CD4-positive, alpha-beta T cell treated with Interleukin-17A for 1 hour (primary cell): ENCODE data around the gene RAC2.
"Not testable (repeated sequence)": the region's sequence is repeated elsewhere in the genome, so short reads cannot be mapped to it uniquely, and the experiment has no call there.

Source experiments
- DNase-seq: peaks from one replicate; pipeline ENCODE4 v3.0.0-alpha.2; 2020

The RAC2 gene

GRCh38 chr22:37201443-37201820, 42.6 kb downstream of the RAC2 start:
- not testable (repeated sequence) for DNase-seq

- no peak for DNase-seq
Observed at GRCh38 chr22:37199760-37200108, 44.3 kb downstream of the RAC2 start.

GRCh38 chr22:37199103-37199759, 44.8 kb downstream of the RAC2 start:
- DNase-seq: peak; percentile 99

- DNase-seq: peak; percentile 91
Observed at GRCh38 chr22:37198258-37199102, 45.6 kb downstream of the RAC2 start.

- no peak for DNase-seq
Observed at GRCh38 chr22:37197451-37198257, 46.4 kb downstream of the RAC2 start.

- DNase-seq: no peak
Observed at GRCh38 chr22:37196539-37197450, 47.3 kb downstream of the RAC2 start.

- no peak for DNase-seq
Observed at GRCh38 chr22:37195921-37196320, 48.1 kb downstream of the RAC2 start.

- no peak for DNase-seq
Observed at GRCh38 chr22:37194750-37195149, 49.3 kb downstream of the RAC2 start.

GRCh38 chr22:37193629-37194191, 50.4 kb downstream of the RAC2 start:
- DNase-seq: peak; percentile 70

GRCh38 chr22:37192741-37193140, 51.3 kb downstream of the RAC2 start:
- DNase-seq: no peak

- no peak for DNase-seq
Observed at GRCh38 chr22:37192204-37192603, 51.9 kb downstream of the RAC2 start.

GRCh38 chr22:37190262-37190780, 53.7 kb downstream of the RAC2 start:
- no peak for DNase-seq

- DNase-seq: no peak
Observed at GRCh38 chr22:37188901-37189466, 55.1 kb downstream of the RAC2 start.

GRCh38 chr22:37187891-37188761, 55.9 kb downstream of the RAC2 start, which contains the start of gene C1QTNF6:
Gene C1QTNF6, minus strand, starts transcription at chr22:37188247. Its CDS starts 34 bp downstream, at chr22:37188213.
- DNase-seq: no peak

GRCh38 chr22:37187552-37187890, 56.5 kb downstream of the RAC2 start:
- no peak for DNase-seq

GRCh38 chr22:37186997-37187522, 57.0 kb downstream of the RAC2 start:
- DNase-seq: no peak

GRCh38 chr22:37186228-37186996, 57.7 kb downstream of the RAC2 start:
- peak; percentile 90 for DNase-seq

- no peak for DNase-seq
Observed at GRCh38 chr22:37185646-37186227, 58.3 kb downstream of the RAC2 start.
